Amniotic epithelial cell (primary cell): ENCODE data around the gene RAB3C.
"Not testable (repeated sequence)": the region's sequence is repeated elsewhere in the genome, so short reads cannot be mapped to it uniquely, and the experiment has no call there.

Experiments used
- DNase-seq: peaks from one replicate; pipeline ENCODE4 v3.0.0-alpha.2; 2010; ENCODE audit warnings: low read depth

RAB3C gene

GRCh38 chr5:58675341-58675740, 92.5 kb downstream of the RAB3C start:
- DNase-seq: no peak

DNA sequence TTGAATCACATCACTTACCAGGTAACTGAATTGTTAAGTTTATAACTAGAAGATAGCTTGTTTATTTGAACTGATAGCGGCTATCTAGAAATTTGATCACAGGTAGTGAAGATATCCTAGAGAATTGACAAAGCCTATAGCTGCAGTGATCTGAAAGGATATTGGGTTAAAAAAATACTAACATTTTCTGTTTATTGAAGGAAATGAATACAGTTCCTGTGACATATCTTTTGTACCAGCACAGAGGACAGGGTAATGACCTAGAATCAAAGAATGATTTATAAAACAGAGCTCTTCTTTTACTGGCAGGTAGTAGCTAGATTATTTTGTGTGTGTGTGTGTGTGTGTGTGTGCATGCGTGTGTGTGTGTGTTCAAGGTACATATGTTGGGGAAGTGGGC, 94.8 kb downstream of the RAB3C start:
- DNase-seq: no peak

DNA sequence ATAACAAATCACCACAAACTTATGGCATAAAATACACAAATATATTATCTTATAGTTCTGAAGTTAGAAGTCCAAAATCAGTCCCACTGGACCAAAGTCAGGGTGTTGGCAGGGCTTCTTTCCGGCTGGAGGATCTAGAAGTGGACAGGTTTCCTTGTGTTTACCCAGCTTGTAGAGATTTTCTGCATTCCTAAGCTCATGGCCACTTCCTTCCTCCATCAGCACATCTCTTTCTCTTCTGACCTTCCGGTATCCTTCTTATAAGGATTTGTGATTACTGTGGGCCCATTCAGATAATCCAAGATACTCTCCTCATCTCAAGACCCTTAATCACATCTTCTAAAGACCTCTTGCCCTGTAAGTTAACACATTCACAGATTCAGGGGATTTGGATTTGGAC, 97.6 kb downstream of the RAB3C start:
- no peak for DNase-seq

DNA sequence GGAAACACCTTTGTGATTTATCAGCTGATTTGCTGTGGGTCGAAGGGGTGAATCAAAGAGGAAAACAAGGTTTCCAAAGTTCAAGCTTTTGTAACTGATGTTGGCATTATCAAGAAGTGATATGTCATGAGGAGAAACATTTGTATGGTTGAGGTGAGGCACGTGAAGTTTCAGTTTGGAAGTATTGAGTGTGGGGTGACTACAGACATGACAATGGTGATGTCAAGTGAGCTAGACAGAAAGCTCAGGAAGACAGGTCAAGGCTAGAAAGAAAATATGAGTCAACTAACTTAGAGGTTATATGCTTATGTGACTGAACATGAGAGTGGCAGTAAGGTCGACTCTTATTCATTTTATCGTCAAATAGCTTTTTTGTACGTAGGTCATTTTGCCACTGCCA, 99.1 kb downstream of the RAB3C start:
- DNase-seq: no peak

DNA sequence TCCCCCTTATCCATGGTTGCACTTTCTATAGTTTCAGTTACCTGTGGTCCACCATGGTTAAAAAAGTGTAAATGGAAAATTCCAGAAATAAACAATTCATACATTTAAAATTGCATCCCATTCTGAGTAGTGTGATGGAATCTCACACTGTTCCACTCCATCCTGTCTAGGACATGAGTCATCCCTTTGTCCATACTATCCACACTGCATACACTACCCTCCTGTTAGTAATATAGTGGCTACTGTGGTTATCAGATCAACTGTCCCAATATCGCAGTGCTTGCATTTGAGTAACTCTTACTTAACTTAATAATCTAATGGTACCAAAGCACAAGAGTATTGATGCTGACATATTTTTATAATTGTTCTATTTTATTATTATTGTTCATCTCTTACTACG, 100.7 kb downstream of the RAB3C start:
- no peak for DNase-seq

- no peak for DNase-seq
These were observed 104.2 kb downstream of the RAB3C start for GRCh38 chr5:58687079-58687478.

DNA sequence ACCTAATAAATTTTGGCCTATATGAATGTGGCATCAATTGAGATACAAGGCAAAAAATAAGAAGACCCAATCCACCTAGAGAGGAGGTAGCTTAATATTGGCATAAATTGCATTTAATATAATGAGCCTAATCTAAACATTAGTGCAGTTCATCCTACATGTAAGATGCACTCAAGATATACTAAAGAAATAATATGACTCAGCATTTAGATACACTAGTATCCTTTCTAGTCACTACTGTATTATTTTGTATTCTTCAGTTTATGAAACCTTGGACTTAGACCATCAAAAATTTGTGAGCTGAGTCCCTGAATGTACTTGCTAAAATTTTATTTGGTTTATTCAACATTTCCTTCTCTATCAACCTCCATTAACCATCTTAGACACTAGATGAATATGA, 104.7 kb downstream of the RAB3C start:
- no peak for DNase-seq

- not testable (repeated sequence) for DNase-seq
These were observed 116.3 kb downstream of the RAB3C start for GRCh38 chr5:58699088-58699761.

- DNase-seq: no peak
These were observed 116.9 kb downstream of the RAB3C start for GRCh38 chr5:58699762-58700118.

- DNase-seq: no peak
These were observed 121.2 kb downstream of the RAB3C start for GRCh38 chr5:58703925-58704555.

- no peak for DNase-seq
These were observed 123.9 kb downstream of the RAB3C start for GRCh38 chr5:58706736-58707135.

DNA sequence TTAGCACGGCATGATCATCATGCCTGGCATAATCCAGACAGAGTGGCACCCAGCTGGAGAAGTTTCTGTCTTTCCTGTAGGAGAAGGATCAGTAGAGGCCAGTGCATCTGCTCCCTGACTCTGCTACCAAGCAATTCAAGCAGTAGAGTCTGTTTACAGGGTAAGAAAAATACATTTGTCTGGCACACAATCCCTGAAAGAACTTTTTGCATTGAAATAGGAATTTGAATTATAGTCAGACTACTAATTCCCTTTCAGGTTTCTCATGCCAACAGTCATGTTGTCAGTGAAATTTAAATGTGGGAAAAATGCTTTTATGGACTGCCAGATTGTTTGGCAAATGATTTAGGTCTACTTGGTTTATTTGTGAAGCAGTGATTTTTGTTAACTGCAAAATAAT, 125.6 kb downstream of the RAB3C start:
- no peak for DNase-seq

DNA sequence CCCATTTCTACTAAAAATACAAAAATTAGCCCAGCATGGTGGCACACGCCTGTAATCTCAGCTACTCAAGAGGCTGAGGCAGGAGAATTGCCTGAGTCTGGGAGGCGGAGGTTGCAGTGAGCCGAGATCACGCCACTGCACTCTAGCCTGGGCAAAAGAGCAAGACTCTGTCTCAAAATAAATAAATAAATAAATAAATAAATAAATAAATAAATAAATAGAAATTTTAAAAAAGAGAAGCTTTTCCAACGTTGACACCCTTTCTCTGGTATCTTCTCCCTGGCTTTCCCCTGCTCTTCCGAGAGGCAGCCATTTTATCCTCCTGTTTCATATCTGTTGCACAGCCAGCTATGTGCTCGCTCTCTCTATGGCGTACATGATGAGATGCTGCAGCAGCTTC, 127.5 kb downstream of the RAB3C start:
- DNase-seq: not testable (repeated sequence)

- no peak for DNase-seq
These were observed 128.0 kb downstream of the RAB3C start for GRCh38 chr5:58710871-58711270.

GRCh38 chr5:58711965-58712364, 129.1 kb downstream of the RAB3C start:
- DNase-seq: no peak

- DNase-seq: no peak
These were observed 131.2 kb downstream of the RAB3C start for GRCh38 chr5:58714046-58714445.

- DNase-seq: no peak
These were observed 133.3 kb downstream of the RAB3C start for GRCh38 chr5:58715997-58716656.

DNA sequence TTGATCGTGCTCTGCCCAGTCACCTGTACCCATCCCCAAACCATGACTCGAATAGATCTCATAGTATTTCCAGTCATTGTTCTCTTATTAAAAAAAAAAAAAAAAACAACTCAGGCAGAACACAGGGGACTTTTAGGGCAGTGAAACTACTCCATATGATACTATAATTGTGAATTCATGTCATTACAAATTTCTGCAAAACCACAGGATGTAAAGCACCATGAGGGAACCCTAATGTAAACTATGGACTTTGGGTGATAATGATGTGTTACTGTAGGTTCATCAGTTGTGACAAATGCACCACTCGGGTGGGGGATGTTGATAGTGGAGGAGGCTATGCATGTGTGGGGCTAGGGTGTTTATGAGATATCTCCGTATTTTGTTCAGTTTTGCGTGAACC, 133.8 kb downstream of the RAB3C start:
- DNase-seq: no peak

DNA sequence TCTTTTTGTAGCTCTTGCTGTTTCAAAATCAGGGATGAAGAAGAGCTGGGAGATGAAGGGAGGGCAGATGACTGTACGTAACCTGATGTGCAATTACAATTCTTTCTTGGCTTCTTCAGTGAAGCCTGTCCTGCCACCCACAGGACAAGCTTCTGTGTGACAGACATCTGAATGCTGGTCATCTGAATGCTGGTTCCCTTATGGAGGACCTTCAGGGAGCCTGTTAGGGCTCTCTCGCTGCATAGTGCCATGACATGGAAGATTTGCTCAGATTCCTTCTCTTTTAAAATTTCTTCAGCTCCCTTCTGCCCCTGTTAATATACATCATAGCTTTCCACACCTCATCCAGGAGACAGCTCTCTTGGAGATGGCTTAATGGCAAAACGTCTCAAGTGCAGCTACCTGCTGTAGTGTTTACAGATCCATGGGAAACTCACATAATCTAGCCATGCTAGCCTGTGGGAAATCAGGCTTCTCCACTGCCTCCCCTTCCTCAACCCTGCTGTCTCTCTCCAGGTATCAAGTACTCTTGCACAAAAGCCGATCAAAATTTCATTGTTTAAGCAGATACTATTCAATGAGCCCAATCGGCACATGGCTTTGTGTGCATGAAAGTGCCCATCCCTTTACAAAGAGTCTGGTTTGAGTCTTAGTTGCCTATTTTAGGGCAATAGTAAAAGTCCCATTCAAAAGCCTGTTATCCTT, 134.6 kb downstream of the RAB3C start:
- no peak for DNase-seq

- no peak for DNase-seq
These were observed 135.5 kb downstream of the RAB3C start for GRCh38 chr5:58718269-58718978.

- no peak for DNase-seq
These were observed 139.3 kb downstream of the RAB3C start for GRCh38 chr5:58722160-58722559.

DNA sequence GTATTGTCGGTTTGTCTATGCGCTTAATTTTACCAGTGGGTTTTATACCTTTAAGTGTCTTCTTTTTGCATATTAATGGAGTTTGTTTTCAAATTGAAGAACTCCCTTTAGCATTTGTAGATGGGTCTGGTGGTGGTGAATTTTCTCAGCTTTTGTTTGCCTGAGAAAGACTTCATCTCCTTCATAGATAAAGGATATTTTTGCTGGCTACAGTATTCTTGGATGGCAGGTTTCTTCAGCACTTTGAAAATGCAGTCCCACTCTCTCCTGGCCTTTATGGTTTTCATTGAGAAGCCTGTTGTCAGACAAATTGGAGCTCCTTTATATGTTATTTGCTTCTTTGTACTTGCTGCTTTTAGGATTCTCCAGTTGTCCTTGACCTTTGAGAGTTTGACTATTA, 142.1 kb downstream of the RAB3C start:
- no peak for DNase-seq
